RWPE1 (cell line): Measurements from ENCODE around the gene TRIM38.
A peak's percentile ranks its signal among the peaks of the same experiment; 100 is the strongest.

Experiments used
- CTCF ChIA-PET: fragments of 350-600 bp; sonication (Branson Sonifier 250); formaldehyde crosslinking; extraction: SDS; loops from one replicate; lab custom pipeline; 2021; lab: Yijun Ruan, JAX
- POLR2A ChIA-PET: fragments of 400-600 bp; formaldehyde crosslinking; extraction: SDS; loops from one replicate; lab custom pipeline; 2020; ENCODE audit warnings: antibody characterized with exemption; ENCODE audit not compliant: low non-redundant PET; lab: Yijun Ruan, JAX
- DNase-seq: peaks from one replicate; pipeline ENCODE4 v3.0.0; 2012; ENCODE audit warnings: low spot score
- H3K27ac ChIP-seq: fragments of 450-650 bp; 2 replicates; pipeline ENCODE4 v1.5.1; 2017
- CTCF ChIP-seq: fragments of 450-650 bp; conservative IDR thresholded peaks from 2 replicates; pipeline ENCODE4 v1.5.1; 2017; ENCODE audit warnings: low read depth, mild to moderate bottlenecking

TRIM38 gene

GRCh38 chr6:26029857-26030653 is 67.5 kb downstream of the TRIM38 start:
- H3K27ac ChIP-seq: no peak overlapping the region
- no peak for DNase-seq
- ChIA-PET CTCF (no interaction called here), POLR2A (interaction anchor here (0.7 kb wide), 1 partner anchor 159 kb away, joined by 3 read pairs; a partner anchor contains a TSS)
- no peak for TF ChIP-seq CTCF

- TF ChIP-seq CTCF: no peak
- H3K27ac ChIP-seq: no peak overlapping the region
- ChIA-PET POLR2A (interaction anchor here (0.5 to 3.2 kb wide), 3 partner anchors 14 to 158 kb away, joined by 3 to 33 read pairs (median 3); a partner anchor contains a TSS), CTCF (no interaction called here)
- no peak for DNase-seq
Measured at GRCh38 chr6:26030716-26031115, 68.1 kb downstream of the TRIM38 start.

GRCh38 chr6:26031151-26031594 is 68.6 kb downstream of the TRIM38 start:
- ChIA-PET POLR2A (interaction anchor here (0.5 to 3.2 kb wide), 4 partner anchors 14 to 72 kb away, joined by 3 to 33 read pairs (median 4); a partner anchor contains a TSS), CTCF (no interaction called here)
- peak overlapping the region; percentile 99 for H3K27ac ChIP-seq
- DNase-seq: no peak
- TF ChIP-seq CTCF: no peak

- H3K27ac ChIP-seq: peak overlapping the region; percentile 99
- peak; percentile 96 for DNase-seq
- TF ChIP-seq CTCF: no peak
- ChIA-PET CTCF (no interaction called here), POLR2A (interaction anchor here (0.6 to 3.2 kb wide), 7 partner anchors 13 to 92 kb away, joined by 3 to 33 read pairs (median 3); a partner anchor contains a TSS)
Measured at GRCh38 chr6:26031595-26032339, 69.2 kb downstream of the TRIM38 start.

GRCh38 chr6:26032340-26033084 is 69.9 kb downstream of the TRIM38 start:
- H3K27ac ChIP-seq: peak overlapping the region; percentile 99
- peak; percentile 33 for DNase-seq
- CTCF ChIA-PET: no interaction called here
- POLR2A ChIA-PET: interaction anchor here (0.6 to 3.2 kb wide), 4 partner anchors 12 to 91 kb away, joined by 3 to 33 read pairs (median 4); a partner anchor contains a TSS
- TF ChIP-seq CTCF: no peak
